HCT116 (cell line): Measurements from ENCODE around the gene SLC15A3. TPM values are rescaled to one million over a fixed set of nuclear protein-coding genes. Genes with fewer than 3 reads are reported as not detected.

Experiments used
- ATAC-seq: fragments of 200-7000 bp; cut with Tn5 transposase; 2 replicates; pipeline ENCODE4 v1.9.1; 2020; ENCODE audit warnings: mild to moderate bottlenecking, moderate library complexity
- BruUV-seq: library from RNA; stranded (reverse); fragments of 400-500 nt; replicated peaks from 2 replicates; lab custom pipeline; 2021; lab: Mats Ljungman, UMichigan
- CTCF ChIA-PET: fragments of 300-600 bp; sonication (Branson Sonifier 250); formaldehyde crosslinking; loops from one replicate; lab custom pipeline; 2021; ENCODE audit warnings: antibody characterized with exemption; lab: Charles Lee
- POLR2A ChIA-PET: fragments of 300-600, 350-600 bp; sonication (Branson Sonifier 250); formaldehyde crosslinking; loops from one replicate; lab custom pipeline; 2021; ENCODE audit warnings: antibody characterized with exemption; lab: Charles Lee
- RAD21 ChIA-PET, 2 experiments: fragments of 300-600 bp; sonication (Branson Sonifier 250); formaldehyde crosslinking; loops; one replicate each; lab custom pipeline; 2023; ENCODE audit warnings: low total read pairs in 2 of 2; ENCODE audit not compliant: uncharacterized antibody in 2 of 2, unreplicated experiment in 2 of 2, low non-redundant PET in 1 of 2; lab: Charles Lee
- DNase-seq: peaks from one replicate; pipeline ENCODE4 v3.0.0-alpha.2; 2010; ENCODE audit warnings: low read depth, low spot score
- H2AFZ ChIP-seq: fragments of 200-600 bp; shearing (Covaris generic), sonication (generic); 2 replicates; pipeline ENCODE4 v1.6.1; 2017; ENCODE audit warnings: low read depth, mixed run types, mixed read lengths, antibody characterized with exemption, low read length; ENCODE audit not compliant: poor library complexity, severe bottlenecking
- H3K27ac ChIP-seq: 2 replicates; pipeline ENCODE4 v1.5.1; 2012; ENCODE audit warnings: low read depth, low read length
- H3K27me3 ChIP-seq: fragments of 200-600 bp; sonication (generic); 2 replicates; pipeline ENCODE4 v1.6.1; 2016; ENCODE audit warnings: mixed run types, low read length, mixed read lengths; ENCODE audit not compliant: insufficient read depth
- H3K36me3 ChIP-seq, 2 experiments: fragments of 200-500 bp in 1 of 2; fragments of 200-600 bp in 1 of 2; sonication (Bioruptor generic) in 1 of 2; sonication (generic) in 1 of 2; 2 replicates each; pipeline versions ENCODE4 v1.5.1 to v1.6.1; 2014 to 2016; ENCODE audit warnings: low read length in 2 of 2, inconsistent platforms in 1 of 2, mixed read lengths in 1 of 2, mixed run types in 1 of 2; ENCODE audit not compliant: insufficient read depth in 2 of 2, control insufficient read depth in 1 of 2
- H3K4me1 ChIP-seq, 2 experiments: fragments of 200-600 bp in 1 of 2; sonication (generic) in 1 of 2; 2 replicates each; pipeline versions ENCODE4 v1.5.1 to v1.6.1; 2012 to 2017; ENCODE audit warnings: low read length in 2 of 2, inconsistent platforms in 1 of 2, mild to moderate bottlenecking in 1 of 2, mixed read lengths in 1 of 2, mixed run types in 1 of 2, moderate library complexity in 1 of 2; ENCODE audit not compliant: insufficient read depth in 2 of 2, control insufficient read depth in 1 of 2
- H3K4me2 ChIP-seq: fragments of 200-600 bp; sonication (generic); 2 replicates; pipeline ENCODE4 v1.6.1; 2017; ENCODE audit warnings: mixed run types, low read length, mixed read lengths
- H3K4me3 ChIP-seq, 2 experiments: fragments of 200-600 bp in 1 of 2; sonication (generic) in 1 of 2; replicated peaks in 1 of 2; 2 replicates each; pipeline ENCODE4 v1.5.1; 2011 to 2016; ENCODE audit warnings: low read length in 2 of 2, control low read depth in 1 of 2, low read depth in 1 of 2, mild to moderate bottlenecking in 1 of 2, mixed read lengths in 1 of 2, mixed run types in 1 of 2
- H3K79me2 ChIP-seq: fragments of 200-600 bp; sonication (generic); 2 replicates; pipeline ENCODE4 v1.6.1; 2017; ENCODE audit warnings: mild to moderate bottlenecking, mixed run types, low read length, moderate library complexity, mixed read lengths; ENCODE audit not compliant: insufficient read depth
- H3K9ac ChIP-seq: fragments of 200-600 bp; sonication (generic); 2 replicates; pipeline ENCODE4 v1.6.1; 2016; ENCODE audit warnings: low read length, mixed read lengths
- H3K9me2 ChIP-seq: fragments of 200-600 bp; sonication (generic), shearing (Covaris generic); 2 replicates; pipeline ENCODE4 v1.6.1; 2017; ENCODE audit warnings: mixed run types, mild to moderate bottlenecking, moderate library complexity; ENCODE audit not compliant: insufficient read depth
- H3K9me3 ChIP-seq, 2 experiments: fragments of 200-500 bp in 1 of 2; fragments of 200-600 bp in 1 of 2; sonication (Bioruptor generic) in 1 of 2; sonication (generic) in 1 of 2; 2 replicates each; pipeline ENCODE4 v1.6.1; 2014 to 2017; ENCODE audit warnings: low read length in 2 of 2, mixed read lengths in 2 of 2, inconsistent platforms in 1 of 2, low read depth in 1 of 2, mild to moderate bottlenecking in 1 of 2, mixed run types in 1 of 2, moderate library complexity in 1 of 2; ENCODE audit not compliant: control insufficient read depth in 1 of 2, insufficient read depth in 1 of 2
- H4K20me1 ChIP-seq: fragments of 200-600 bp; sonication (generic), shearing (Covaris generic); 2 replicates; pipeline ENCODE4 v1.6.1; 2017; ENCODE audit warnings: mixed run types, mild to moderate bottlenecking, moderate library complexity; ENCODE audit not compliant: insufficient read depth
- CBX3 ChIP-seq: IDR thresholded peaks from 2 replicates; pipeline ENCODE4 v1.6.1; 2012; ENCODE audit warnings: low read depth
- CEBPB ChIP-seq: IDR thresholded peaks from 2 replicates; pipeline ENCODE4 v1.6.1; 2012; ENCODE audit warnings: low read depth
- EGR1 ChIP-seq: IDR thresholded peaks from 2 replicates; pipeline ENCODE4 v1.6.1; 2012; ENCODE audit warnings: low read depth
- EZH2 ChIP-seq: fragments of 200-600 bp; sonication (generic); IDR thresholded peaks from 2 replicates; pipeline ENCODE4 v1.6.1; 2017; ENCODE audit warnings: antibody characterized with exemption, mixed run types
- EZH2phosphoT487 ChIP-seq: fragments of 200-600 bp; IDR thresholded peaks from 2 replicates; pipeline ENCODE4 v1.6.1; 2018; ENCODE audit warnings: antibody characterized with exemption, borderline replicate concordance
- FOSL1 ChIP-seq: IDR thresholded peaks from 2 replicates; pipeline ENCODE4 v1.6.1; 2012; ENCODE audit warnings: low read depth
- JUND ChIP-seq: IDR thresholded peaks from 2 replicates; pipeline ENCODE4 v1.6.1; 2012
- POLR2A ChIP-seq: IDR thresholded peaks from 2 replicates; pipeline ENCODE4 v1.7.0; 2011; ENCODE audit warnings: borderline replicate concordance; ENCODE audit not compliant: insufficient read depth, insufficient read length; ENCODE audit errors: extremely low read depth
- POLR2AphosphoS5 ChIP-seq: IDR thresholded peaks from 2 replicates; pipeline ENCODE4 v1.6.1; 2011; ENCODE audit warnings: mild to moderate bottlenecking, low read depth, low read length, moderate library complexity
- RAD21 ChIP-seq: IDR thresholded peaks from 2 replicates; pipeline ENCODE4 v1.6.1; 2012; ENCODE audit warnings: low read depth, mild to moderate bottlenecking
- REST ChIP-seq: IDR thresholded peaks from 2 replicates; pipeline ENCODE4 v1.6.1; 2012; ENCODE audit warnings: low read depth
- SIN3A ChIP-seq: IDR thresholded peaks from 2 replicates; pipeline ENCODE4 v1.6.1; 2012; ENCODE audit warnings: low read depth
- SP1 ChIP-seq: IDR thresholded peaks from 2 replicates; pipeline ENCODE4 v1.6.1; 2012; ENCODE audit warnings: low read depth
- SRF ChIP-seq: IDR thresholded peaks from 2 replicates; pipeline ENCODE4 v1.6.1; 2012; ENCODE audit warnings: low read depth
- TCF7L2 ChIP-seq: IDR thresholded peaks from 2 replicates; pipeline ENCODE4 v1.7.0; 2011; ENCODE audit warnings: borderline replicate concordance, inconsistent platforms; ENCODE audit not compliant: insufficient read depth, insufficient read length; ENCODE audit errors: extremely low read depth
- ZFX ChIP-seq: fragments of 450-650 bp; IDR thresholded peaks from 2 replicates; pipeline ENCODE4 v1.6.1; 2017
- ZNF274 ChIP-seq: fragments of 200-500 bp; sonication (Bioruptor generic); IDR thresholded peaks from 2 replicates; pipeline ENCODE4 v1.6.1; 2014; ENCODE audit warnings: mild to moderate bottlenecking, low read depth, low read length, inconsistent platforms
- intact Hi-C: fragments of 100-400 bp; cut with micrococcal nuclease; formaldehyde crosslinking; loops from 2 replicates; pipeline ENCODE4 v1.10.0; 2022
- total RNA-seq: library from RNA; stranded (reverse); gene quantifications from one replicate; pipeline ENCODE4 v1.2.1, GENCODE V29; 2021; ENCODE audit not compliant: unreplicated experiment
- TF ChIP-seq, protein P1 (sequence below): IDR thresholded peaks from 2 replicates; pipeline ENCODE4 v1.6.1; 2012

SLC15A3 gene
- total RNA-seq, 1 experiment from 2014 or later: not detected

GRCh38 chr11:60988658-60989057 lies 36.7 kb upstream of the SLC15A3 start:
- DNase-seq: no peak
- H3K27ac ChIP-seq: no peak overlapping the region
- no peaks in the 10 kb centered on the region for H3K79me2 ChIP-seq
- no peak for ATAC-seq
- H3K36me3 ChIP-seq: no peaks in the 10 kb centered on the region
- intact Hi-C loops: no loop called here
- peaks cover 6% of the 10 kb centered on the region for H3K27me3 ChIP-seq
- TF ChIP-seq CBX3: no peak
- no peak for TF ChIP-seq EZH2
- no peak for TF ChIP-seq SIN3A
- no peak for TF ChIP-seq SP1
- TF ChIP-seq EZH2phosphoT487: no peak
- TF ChIP-seq RAD21: no peak
- no peak for TF ChIP-seq EGR1
- no peak for TF ChIP-seq CEBPB
- TF ChIP-seq ZFX: no peak
- TF ChIP-seq REST: no peak
- no peak for TF ChIP-seq SRF
- TF ChIP-seq FOSL1: no peak
- TF ChIP-seq ZNF274: no peak
- TF ChIP-seq POLR2A: no peak
- no peak for TF ChIP-seq POLR2AphosphoS5
- TF ChIP-seq JUND: no peak
- TF ChIP-seq, protein P1, sequence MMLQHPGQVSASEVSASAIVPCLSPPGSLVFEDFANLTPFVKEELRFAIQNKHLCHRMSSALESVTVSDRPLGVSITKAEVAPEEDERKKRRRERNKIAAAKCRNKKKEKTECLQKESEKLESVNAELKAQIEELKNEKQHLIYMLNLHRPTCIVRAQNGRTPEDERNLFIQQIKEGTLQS: no peak
- no peak for TF ChIP-seq TCF7L2
- H4K20me1 ChIP-seq: no peaks in the 10 kb centered on the region
- no peaks in the 10 kb centered on the region for H3K9me3 ChIP-seq
- ChIA-PET RAD21 (no interaction called here), CTCF (no interaction called here), POLR2A (no interaction called here)
- BruUV-seq: no TSS peak
- no peak overlapping the region for H3K4me3 ChIP-seq
- no peak overlapping the region for H3K4me2 ChIP-seq
- H2AFZ ChIP-seq: no peak overlapping the region
- no peaks in the 10 kb centered on the region for H3K9me2 ChIP-seq
- H3K4me1 ChIP-seq: peaks cover 3 to 9% of the 10 kb centered on the region in 2 experiments; a peak in 3 of 4 replicates
- no peak overlapping the region for H3K9ac ChIP-seq
